ENCODE measurements around the gene GPR132.
"Not testable (repeated sequence)": the region's sequence is repeated elsewhere in the genome, so short reads cannot be mapped to it uniquely, and the experiment has no call there.

Gene GPR132

GRCh38 chr14:105090493-105091053, 25.3 kb upstream of the GPR132 start:
- peak; percentile 47 to 89 for DNase-seq

DNA sequence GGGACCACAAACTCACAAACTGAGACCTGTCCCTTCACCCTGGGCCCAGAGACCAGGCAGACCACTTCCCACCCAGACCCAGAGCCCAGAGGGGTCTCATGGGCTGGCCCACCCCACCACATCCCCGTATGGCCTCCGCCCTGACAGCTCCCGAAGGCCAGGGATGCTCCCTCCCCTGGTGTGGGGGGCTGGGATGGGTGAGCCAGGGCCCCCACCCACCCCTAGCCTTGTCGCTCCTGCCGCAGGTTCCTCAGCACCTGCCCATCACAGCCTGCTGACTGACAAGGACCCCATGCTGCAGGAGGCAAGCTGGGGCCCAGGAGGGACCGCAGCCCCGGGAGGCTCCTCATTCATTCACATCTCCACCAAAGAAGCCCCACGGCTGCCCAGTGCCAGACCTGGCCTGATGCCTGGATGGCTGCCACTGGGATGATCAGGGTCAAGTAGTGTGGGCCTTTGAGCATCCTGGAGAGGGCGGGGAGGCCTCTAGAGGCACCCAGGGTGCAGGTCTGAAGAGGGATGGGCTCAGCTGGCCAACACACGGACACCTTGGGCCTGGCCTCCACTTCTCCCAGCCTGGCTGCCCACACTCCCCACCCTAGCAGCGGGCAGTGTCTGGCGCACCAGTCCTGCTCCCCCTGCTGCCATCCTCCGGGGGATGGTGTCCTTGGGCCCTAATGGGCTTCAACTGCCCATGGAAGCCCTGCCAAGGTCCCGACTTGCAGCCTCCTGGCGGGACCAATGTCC, 24.7 kb upstream of the GPR132 start:
- no peak for DNase-seq

DNA sequence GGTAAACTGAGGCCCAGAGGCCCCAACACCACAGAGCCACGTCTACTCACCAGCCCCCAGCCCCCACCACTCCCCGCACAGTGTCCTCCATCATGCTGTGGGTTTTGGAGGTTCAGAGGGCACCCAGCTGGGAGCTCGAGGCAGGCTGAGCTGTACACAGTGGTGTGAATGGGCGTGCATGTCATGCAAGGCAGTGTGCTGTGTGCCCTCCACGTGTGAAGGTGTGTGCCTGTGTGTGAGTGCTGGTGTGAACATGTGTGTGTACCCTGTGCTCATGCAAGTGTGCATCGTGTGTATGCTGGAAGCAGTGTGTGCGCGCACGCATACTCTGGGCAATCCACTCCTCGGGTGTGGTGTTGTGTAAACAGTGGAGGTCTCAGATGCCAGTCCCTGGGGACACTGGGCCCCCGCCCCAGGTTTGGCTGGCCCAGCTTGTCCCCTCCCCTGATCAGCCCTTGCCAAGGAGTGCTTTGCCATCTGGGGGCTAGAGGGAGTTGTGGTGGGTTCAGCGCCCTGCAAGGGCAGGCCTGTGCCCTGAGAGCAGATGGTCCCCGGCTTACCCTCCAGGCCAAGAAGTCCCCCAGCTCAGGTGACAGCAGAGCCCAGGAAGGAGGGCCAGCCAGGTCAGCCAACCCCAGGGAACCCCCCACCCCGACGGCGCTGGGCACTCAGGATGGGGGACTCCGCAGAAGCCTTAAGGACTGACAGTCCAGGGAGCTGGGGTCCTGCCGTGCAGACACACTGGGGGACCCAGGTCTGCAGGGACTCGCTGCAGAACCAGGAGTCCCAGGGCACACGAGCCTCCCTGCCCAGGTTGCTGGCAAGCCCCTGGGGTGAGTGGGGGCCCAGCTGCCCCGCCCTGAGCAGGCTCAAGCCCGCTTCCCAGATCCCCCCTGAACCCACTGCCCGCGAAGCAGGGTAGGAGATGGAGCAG, 23.8 kb upstream of the GPR132 start:
- peak; percentile 37 to 81 for DNase-seq

DNA sequence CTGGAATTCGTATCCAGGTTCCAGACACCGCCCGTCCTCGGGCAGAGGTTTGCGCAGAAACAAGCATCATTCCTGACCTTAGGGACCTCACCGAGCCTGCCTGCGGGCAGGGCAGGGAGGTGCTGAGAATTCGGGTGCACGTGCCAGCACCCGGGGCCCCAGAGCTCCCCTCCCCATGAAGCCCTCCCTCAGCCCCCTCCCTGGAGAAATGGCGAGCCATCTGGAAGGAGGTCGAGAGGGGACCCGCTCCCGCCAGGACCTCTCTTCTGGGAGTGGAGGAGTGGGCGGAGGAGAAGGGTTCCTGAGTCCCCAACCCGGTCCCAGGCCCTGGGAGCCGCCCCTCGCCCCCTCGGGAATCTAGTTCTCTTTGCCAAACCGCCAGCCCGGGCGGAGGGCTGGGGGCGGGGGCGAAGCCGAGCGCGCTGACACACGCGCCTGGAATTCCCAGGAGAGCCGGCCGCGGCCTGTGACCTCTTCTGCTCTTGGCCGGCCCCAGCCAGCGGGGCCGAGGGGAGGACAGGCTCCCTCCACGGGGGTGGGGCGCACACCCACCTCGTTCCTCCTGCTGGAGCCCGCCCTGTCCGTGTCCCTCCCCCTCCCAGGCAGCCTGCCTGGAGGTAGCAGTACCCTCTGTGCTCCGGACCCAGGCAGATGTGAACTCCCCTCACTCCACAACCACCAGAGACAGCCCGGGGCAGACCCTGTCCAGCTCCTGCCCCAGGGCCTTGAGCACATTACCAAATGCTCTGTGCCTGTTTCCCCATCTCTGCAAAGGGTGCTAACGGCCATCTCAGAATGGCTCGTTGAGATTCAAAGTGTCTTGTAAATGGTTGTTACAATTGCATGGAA, 23.0 kb upstream of the GPR132 start:
- DNase-seq, result peak in 1 of 2 experiments; percentile 54

GRCh38 chr14:105087308-105087962, 22.2 kb upstream of the GPR132 start:
- DNase-seq, result peak in 1 of 2 experiments; percentile 59

- DNase-seq, result peak; percentile 82 to 90
Measured at GRCh38 chr14:105086833-105087307, 21.6 kb upstream of the GPR132 start.

GRCh38 chr14:105085766-105086165, 20.5 kb upstream of the GPR132 start:
- DNase-seq, result no peak

DNA sequence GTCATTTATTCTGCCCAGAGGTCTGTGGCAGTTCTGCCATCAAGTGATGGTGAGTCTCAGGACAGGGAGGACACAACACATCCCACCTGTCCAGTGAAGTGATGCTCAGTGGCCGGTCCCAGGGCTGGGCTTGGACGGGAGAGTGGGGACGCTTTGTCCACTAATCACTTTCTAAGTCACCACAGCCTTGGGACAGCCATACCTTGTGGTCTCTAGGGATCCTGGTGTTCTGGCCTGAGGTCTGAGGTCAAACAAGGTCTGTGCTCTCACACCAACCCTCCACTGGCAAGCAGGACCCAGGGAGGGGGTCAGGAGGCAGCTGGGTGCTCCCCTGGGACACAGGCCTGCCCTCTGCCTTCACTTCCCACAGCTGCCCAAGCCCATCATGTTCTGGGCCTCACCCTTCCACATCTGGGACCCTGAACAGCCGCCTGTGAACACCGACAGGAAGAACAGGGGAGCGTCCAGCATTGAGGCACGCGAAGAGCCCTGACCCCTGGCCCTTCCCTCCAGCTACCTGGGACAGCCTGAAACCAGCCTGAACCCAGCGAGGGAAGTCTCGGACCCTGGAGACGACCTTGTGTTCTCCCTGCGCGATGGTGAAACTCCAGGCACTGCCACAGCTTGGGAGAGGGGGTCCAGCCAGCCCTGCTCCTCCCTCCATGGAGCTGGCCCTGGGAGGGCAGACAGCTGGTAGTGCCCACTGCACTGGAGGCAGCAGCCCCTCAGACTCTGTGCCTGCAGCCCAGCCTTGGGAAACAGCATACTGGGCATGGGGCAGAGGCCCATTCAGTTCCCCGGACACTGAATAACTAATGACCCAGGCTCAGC, 19.7 kb upstream of the GPR132 start:
- DNase-seq, result no peak

DNA sequence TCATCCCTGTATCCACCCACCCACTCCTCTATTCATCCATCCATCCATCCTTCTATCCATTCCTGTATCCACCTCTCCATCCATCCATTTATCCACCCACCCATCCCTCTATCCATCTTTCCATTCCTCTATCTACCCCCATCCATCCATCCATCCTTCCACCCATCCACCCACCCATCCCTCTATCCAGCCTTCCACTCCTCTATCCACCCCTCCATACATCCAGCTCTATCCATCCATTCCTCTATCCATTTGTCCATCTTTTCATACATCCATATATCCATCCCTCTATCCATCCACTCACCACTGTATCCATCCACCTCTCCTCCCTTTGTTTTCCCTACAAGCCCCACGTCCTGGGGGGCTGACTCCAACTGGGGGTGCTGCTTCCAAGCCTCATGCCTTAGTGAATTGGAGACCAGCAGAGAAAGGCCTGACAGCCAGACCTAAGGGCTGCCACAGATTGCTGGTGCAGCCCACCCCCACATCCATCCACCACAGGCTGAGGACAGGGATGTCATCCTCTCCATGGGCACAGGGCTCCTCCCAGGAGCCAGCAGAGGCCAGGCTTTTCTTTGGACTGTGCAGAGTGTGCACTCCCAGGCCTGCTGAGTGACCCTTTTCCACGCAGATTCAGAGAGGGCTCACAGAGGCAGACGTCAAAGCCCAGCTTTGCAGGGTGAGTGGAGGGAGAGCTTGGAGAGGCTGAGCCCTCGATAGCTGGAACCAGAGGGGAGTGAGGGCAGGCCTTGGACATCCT, 18.9 kb upstream of the GPR132 start:
- DNase-seq, result no peak

- DNase-seq, result no peak
Measured at GRCh38 chr14:105082703-105083102, 17.5 kb upstream of the GPR132 start.

DNA sequence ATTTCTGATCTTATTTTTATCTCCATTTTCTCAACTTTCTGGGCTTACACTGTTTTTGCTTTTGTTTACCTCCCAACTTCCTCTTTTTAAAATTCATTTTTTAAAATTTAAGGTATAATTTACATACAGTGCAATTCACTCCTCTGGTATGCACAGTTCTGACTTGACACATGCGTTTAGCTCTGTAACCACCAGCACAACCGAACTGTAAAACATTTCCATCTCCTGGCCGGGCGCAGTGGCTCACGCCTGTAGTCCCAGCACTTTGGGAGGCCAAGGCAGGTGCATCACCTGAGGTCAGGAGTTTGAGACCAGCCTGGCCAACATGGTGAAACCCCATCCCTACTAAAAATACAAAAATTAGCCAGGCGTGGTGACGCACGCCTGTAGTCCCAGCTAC, 16.2 kb upstream of the GPR132 start:
- not testable (repeated sequence) for DNase-seq

DNA sequence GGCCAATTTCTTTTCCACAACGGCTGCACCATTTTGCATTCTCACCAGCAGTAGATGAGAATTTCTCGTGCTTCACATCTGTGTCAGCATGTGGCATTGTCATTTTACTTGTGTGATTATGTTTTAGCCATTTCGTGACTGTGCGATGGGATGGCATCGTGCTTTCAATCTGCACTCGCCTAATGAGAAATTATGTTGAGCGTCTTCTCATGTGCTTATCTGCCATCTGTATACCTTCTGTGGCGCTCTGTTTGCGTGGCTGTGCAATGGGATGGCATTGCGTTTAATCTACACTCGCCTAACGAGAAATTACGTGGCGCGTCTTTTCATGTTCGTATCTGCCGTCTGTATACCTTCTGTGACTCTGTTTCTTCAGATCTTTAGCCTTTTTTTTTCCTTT, 14.9 kb upstream of the GPR132 start:
- peak; percentile 21 to 83 for DNase-seq

GRCh38 chr14:105078294-105078693, 13.1 kb upstream of the GPR132 start:
- DNase-seq, result no peak

- no peak for DNase-seq
Measured at GRCh38 chr14:105077649-105077995, 12.4 kb upstream of the GPR132 start.

GRCh38 chr14:105076805-105077648, 11.8 kb upstream of the GPR132 start:
- DNase-seq, result no peak

GRCh38 chr14:105076296-105076804, 11.1 kb upstream of the GPR132 start:
- DNase-seq, result no peak

GRCh38 chr14:105075379-105076295, 10.4 kb upstream of the GPR132 start:
- DNase-seq, result peak; percentile 86 to 95

- peak; percentile 96 to 97 for DNase-seq
Measured at GRCh38 chr14:105074601-105075053, 9.4 kb upstream of the GPR132 start.
